M059J (cell line): ENCODE measurements around the gene PLA2G4B. TPM values are rescaled to one million over a fixed set of nuclear protein-coding genes. Genes with fewer than 3 reads are reported as not detected.

Experiments used
- DNase-seq: peaks from one replicate; pipeline ENCODE4 v3.0.0-alpha.2; 2012; ENCODE audit warnings: low read depth
- total RNA-seq: library from RNA; depleted of rRNA; stranded (reverse); fragments of >200 nt; shearing (Covaris generic); gene quantifications from 2 replicates; pipeline ENCODE4 v1.2.3, GENCODE V29; 2014

PLA2G4B gene
- total RNA-seq, 1 experiment from 2014 or later = 0.84 TPM

GRCh38 chr15:41850482-41851166, 12.0 kb downstream of the PLA2G4B start:
- DNase-seq = no peak

- no peak for DNase-seq
Measured at GRCh38 chr15:41851167-41851523, 12.5 kb downstream of the PLA2G4B start.

DNA sequence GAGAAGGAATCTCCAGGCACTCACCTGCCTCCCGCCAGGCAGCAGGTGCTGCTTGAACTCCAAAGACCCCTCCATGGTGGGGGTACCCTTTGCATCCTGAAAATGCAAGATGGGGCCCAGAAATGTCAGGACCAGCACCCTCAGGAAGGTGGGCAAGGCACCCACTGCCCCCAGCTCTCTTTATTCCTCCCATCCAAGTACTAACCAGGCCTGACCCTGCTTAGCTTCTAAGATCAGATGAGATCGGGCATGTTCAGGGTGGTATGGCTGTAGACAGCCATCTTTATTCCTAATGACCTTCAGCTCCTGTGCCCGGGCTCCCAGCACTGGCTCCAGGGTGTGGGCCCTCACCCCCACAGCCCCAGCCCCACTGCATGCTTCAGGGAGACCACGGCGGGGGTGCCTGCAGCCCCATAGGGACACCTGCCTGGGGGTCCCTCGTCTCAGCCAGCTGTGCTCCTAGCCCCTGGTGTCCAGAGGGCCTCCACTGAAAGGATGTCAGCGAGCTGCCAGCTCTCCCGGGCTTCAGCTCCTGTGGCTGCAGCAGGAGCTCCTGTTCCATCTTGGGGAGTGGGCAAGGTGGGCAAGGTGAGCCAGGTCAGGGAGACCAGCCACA, 13.2 kb downstream of the PLA2G4B start:
- DNase-seq = no peak

DNA sequence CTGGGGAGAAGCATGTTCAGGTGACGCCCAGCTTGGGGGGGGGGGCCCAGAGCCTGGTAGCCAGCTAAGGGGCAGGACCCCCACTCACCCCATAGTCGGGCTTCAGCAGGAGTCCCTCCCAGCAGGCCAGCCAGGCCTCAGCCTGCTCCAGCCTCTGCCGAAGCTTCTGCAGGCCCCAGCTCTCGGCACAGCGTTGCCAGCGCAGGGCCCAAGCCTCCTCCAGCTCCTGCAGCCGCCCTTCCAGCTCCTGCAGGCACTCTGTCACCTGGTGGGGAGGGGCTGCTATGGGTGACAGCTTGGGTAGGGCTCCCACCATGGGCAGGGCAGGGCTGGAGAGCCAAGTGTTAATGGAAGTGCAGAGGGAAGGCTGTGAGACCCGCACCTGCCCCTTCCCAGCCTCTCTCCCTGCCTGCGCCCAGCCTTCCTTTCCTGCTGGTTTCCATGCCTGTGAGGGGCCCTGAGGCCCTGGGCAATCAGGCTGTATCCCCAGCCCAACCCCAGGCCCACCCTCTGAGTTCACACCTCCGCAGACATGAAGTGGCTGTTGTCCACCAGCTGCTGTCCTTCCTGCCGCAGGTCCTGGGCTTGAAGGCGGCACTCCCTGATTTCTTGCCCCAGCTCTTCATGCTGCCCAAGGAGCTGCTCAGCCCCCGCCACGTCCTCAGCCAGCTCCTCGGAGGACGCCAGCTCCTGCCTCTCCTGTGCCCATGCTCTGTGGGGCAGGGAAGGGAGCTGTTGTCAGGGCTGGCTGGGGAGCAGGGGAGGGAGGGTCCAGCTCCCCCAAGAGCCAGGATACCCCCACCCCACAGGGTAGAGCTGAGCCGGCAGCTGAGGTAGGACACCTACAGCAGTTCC, 14.3 kb downstream of the PLA2G4B start:
- no peak for DNase-seq

DNA sequence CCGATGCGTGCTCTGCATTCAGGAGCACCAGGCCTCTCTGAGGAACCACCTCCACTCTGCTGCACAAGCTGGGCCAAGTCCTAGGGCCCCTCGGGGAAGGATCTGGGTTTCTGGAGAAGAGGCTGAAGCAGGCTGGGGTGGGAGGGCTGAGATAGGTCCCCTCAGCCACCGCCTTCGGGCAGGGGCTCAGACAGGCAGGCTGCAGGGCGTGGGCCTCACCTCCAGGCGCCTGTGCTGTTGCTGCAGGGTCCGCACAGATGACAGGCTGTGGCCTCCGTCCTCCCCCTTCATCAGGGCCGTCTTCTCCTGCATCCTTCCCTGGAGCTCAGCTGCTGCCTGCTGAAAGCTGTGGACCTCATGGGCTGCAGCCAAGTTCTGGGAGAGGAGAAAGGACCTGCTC, 15.2 kb downstream of the PLA2G4B start:
- DNase-seq = no peak

- no peak for DNase-seq
Measured at GRCh38 chr15:41854443-41854842, 15.8 kb downstream of the PLA2G4B start.

- no peak for DNase-seq
Measured at GRCh38 chr15:41855261-41855961, 16.8 kb downstream of the PLA2G4B start.

- no peak for DNase-seq
Measured at GRCh38 chr15:41856262-41856661, 17.6 kb downstream of the PLA2G4B start.

GRCh38 chr15:41856716-41857115, 18.1 kb downstream of the PLA2G4B start:
- DNase-seq = no peak

DNA sequence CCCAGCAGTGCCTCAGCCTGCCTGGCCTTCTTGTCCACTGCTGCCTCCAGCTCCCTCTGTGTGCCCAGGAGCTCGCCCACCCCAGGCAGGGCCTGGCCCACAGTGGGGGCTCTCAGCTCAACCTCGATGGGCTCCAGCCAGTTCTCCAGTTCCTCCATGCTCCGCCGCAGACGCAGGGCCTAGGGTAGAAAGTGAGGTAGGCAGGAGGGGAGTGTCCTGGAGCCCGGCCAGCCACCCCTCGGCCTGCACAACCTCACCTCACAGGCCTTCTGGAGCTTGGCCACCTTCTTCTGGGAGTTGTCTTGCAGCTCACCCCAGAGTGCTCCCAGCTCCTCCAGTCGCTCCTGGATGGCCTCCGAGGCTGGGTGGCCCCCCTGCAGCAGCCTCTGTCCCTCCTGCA, 18.7 kb downstream of the PLA2G4B start:
- DNase-seq = no peak

- no peak for DNase-seq
Measured at GRCh38 chr15:41858756-41859155, 20.1 kb downstream of the PLA2G4B start.

GRCh38 chr15:41860049-41860828, 21.6 kb downstream of the PLA2G4B start:
- no peak for DNase-seq

DNA sequence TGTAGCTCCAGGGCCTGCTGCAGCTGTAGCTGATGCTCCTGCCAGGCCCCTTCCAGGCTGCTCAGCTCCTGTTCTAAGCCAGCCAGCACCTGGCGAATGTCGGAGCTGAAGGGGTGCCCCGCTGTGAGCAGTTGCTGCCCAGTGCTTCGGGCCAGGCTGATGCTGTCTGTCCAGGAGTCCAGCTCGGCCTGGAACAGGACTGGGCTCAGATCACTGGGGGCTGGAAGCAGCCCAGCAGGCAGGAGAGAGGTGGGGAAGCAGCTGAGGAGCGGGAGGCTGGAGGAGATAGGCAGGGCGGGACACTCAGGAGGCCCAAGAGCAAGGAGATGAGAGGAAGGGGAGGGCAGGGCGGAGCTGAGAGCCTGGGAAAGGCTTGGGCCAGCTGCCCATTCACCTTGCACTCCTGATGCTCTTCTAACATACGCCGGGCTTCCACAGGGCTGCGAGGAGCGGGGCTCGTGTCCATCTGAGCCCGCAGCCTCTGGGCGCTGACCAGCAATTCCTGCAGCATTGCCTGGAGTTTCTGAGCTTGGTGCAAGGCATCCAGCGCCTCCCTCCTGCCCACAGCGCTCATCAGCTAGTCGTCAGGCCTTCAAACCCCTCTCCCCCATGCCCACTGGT, 23.2 kb downstream of the PLA2G4B start:
- no peak for DNase-seq

- no peak for DNase-seq
Measured at GRCh38 chr15:41862515-41863116, 24.0 kb downstream of the PLA2G4B start.

DNA sequence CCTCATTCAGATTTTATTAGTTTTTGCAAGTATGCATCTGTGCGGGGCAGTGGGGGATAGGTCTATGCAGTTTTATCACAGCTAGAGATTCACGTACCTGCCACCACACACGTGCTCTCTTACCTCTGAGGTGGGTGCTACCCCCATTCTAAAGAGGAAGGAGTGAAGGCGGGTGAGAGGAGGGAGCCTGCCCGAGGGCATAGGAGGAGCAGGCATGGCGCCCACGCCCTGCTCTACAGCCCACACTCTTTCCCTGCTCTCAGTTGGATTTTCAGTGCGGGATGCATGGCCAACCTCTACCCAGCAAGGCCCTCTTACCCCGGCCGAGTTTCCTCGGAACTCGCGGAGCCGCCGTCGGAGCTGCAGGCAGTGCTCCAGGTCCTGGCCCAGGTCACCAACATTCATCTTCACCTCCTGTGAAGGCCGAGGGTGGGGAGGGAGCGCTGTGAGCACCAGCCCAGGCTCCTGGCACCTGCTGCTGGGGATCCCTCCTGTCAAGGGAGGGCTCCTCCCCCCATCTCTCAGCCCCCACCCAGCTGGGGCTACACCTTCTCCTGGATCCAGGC, 26.9 kb downstream of the PLA2G4B start:
- no peak for DNase-seq

DNA sequence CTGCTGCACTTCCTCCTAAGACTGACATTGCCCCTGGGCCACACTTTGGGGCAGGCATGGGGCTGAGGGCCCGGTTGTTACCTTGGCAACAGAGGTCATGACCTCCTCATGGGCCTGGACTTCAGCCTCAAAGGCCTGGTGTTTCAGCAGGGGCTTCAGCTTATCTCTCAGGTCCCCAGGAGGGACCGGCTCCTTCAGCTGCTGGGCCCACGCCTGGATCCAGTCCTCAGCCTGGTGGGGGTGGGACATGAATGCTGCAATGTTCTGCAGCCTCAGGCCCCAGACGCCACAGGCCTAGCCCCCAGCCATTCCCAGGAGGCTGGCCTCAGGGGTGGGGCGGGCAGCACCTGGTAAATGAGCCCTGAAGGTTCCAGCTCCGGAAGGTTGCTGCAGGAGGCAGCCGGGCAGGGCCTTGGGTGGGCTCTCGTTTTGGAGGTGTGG, 27.6 kb downstream of the PLA2G4B start:
- DNase-seq = no peak

DNA sequence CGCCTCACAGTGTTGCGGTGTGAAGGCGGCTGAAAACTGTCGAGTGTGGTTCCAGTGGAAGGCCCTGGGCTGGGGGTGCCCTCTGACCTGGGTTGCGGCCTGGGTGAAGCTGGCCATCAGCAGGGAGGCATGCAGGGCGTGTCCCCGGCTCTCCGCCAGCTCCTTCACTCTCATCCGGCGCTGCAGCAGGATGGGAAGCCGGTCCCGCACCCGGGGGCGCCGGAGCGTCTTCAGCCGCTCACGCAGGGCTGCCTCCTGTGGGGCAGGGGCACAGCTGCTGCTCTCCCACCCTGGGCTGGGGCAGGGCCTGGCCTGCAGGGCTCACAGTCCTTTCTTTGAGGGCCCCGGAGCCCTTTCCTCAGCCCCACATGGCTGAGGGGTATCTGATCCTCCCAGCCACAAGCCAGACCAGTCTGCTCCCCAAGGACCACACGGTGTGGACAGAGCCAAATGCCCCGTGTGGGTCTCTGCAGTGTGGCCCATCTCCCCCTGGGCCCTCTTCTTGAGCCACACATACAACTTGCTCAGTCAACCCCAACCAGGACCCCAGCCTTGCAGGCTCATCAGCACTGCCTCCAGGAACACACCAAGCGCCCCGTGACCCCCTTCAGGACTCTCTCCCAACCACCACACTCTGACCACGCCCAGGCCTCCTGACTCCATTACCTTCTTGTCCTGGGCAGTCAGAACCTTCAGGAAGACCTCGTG, 28.4 kb downstream of the PLA2G4B start:
- DNase-seq = no peak

DNA sequence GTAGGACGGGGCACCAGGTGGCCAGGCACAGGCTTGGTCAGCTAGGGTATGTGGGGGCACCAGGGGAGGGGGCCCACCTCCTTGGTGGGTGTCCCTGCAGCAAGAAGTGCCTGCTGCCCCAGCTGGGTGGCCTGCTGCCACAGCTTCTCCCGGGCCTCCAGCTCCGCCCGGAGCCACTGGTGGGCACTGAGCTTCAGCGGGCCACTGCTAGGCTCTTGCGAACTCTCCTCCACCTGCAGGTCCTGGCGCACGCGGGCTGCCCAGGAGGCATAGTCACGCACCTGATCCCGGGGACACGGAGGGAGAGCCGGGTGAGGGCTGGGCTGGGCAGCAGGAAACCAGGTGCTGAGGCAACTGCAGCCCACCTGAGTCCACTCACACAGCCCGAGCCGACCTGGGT, 29.7 kb downstream of the PLA2G4B start:
- DNase-seq = no peak
